Measurements from ENCODE around the gene PMS1.

PMS1 gene

DNA sequence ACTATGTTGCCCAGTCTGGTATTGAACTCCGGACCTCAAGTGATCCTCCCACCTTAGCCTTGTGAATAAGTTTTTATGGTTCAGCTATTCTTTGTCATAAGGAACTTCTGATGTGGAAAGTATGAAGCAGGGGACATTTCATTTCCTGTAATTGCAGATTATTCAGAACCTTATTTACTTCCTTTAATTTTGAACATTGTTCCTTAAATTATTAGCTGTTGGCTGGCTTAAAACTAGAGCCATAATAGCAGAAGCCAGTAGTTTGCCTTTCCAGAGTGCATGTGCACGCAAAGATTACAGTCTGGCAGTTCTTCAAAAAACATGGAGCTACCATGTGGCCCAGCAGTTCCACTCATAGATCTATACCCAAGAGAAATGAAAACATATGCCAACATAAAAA is 53.1 kb downstream of the PMS1 start:
- TF ChIP-seq, protein P1, sequence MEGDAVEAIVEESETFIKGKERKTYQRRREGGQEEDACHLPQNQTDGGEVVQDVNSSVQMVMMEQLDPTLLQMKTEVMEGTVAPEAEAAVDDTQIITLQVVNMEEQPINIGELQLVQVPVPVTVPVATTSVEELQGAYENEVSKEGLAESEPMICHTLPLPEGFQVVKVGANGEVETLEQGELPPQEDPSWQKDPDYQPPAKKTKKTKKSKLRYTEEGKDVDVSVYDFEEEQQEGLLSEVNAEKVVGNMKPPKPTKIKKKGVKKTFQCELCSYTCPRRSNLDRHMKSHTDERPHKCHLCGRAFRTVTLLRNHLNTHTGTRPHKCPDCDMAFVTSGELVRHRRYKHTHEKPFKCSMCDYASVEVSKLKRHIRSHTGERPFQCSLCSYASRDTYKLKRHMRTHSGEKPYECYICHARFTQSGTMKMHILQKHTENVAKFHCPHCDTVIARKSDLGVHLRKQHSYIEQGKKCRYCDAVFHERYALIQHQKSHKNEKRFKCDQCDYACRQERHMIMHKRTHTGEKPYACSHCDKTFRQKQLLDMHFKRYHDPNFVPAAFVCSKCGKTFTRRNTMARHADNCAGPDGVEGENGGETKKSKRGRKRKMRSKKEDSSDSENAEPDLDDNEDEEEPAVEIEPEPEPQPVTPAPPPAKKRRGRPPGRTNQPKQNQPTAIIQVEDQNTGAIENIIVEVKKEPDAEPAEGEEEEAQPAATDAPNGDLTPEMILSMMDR (IDR thresholded peaks at IDR 0.05; ENCODE audit: control insufficient read depth, insufficient read depth, low read depth, low read length, missing control alignments), result no peak
- DNase-seq (ENCODE audit: low read depth), result no peak
- no peak overlapping the region for H3K4me3 ChIP-seq (ENCODE audit: control insufficient read depth, low read depth, low read length)

DNA sequence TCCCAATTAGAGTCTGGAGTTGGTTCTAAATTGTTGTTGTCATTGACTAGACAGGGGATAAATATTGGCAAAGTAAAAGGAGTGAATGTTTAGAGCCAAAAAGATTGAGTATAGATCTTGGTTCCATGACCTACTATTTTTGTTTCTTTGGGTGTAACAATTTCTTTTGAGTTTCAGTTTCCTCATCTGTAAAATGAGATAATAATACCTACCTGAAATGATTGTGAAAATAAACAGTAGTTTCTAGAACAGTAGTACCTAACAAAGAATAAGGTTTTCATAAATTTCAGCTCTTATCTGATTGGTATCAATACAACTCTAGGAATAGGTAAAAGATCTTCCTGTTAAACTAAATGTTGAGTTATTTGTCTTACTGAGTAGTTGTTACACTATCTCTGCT is 56.8 kb downstream of the PMS1 start:
- no peak overlapping the region for H3K4me3 ChIP-seq (ENCODE audit: control insufficient read depth, low read depth, low read length)
- DNase-seq (ENCODE audit: low read depth), result no peak
- TF ChIP-seq, protein P1 (IDR thresholded peaks at IDR 0.05; ENCODE audit: control insufficient read depth, insufficient read depth, low read depth, low read length, missing control alignments), result no peak

DNA sequence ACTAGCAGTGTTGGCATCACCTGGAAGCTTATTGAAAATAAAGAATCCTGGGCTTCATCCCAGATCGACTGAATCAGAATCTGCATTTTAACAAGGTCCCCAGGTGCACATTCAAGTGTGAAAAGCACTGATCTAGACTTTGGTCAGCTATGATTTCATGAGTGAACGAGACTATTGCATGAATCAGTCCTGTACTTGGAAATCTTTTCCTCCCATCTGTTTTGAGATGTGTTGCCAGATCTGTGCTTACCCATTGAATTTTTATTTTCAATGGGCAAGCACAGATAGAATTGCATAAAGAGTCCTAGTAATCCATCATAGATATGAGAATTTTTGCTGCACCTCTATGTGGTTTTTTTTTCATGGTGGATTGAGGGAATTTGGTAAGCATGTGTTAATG is 64.0 kb downstream of the PMS1 start:
- TF ChIP-seq, protein P1 (IDR thresholded peaks at IDR 0.05; ENCODE audit: control insufficient read depth, insufficient read depth, low read depth, low read length, missing control alignments), result no peak

DNA sequence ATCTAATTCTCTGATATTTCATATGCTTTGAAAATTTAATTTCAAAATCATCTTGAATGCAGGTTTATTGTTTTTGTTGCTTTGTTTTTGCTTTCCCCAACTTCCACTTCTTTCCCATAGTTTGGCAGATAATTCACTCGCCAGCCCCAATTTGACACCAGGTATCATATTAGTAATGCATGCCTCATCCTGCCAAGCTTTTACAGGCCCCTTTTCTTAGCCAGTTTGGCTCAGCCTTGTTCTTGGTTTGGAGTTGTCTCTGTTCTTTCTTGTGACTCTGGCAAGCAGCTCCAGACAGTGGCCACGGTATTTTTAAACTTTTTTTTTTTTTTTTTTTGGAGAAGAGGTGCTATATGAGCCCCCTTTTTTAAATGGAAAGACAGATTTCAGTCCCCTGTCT is 65.3 kb downstream of the PMS1 start:
- TF ChIP-seq, protein P1 (IDR thresholded peaks at IDR 0.05; ENCODE audit: control insufficient read depth, insufficient read depth, low read depth, low read length, missing control alignments), result no peak
- no peak for DNase-seq (ENCODE audit: low read depth)
- H3K4me3 ChIP-seq (ENCODE audit: control insufficient read depth, low read depth, low read length), result no peak overlapping the region

More for the DNA sequence above, 64.0 kb downstream of the PMS1 start:
- DNase-seq (ENCODE audit: low read depth), result no peak
- no peak overlapping the region for H3K4me3 ChIP-seq (ENCODE audit: control insufficient read depth, low read depth, low read length)

DNA sequence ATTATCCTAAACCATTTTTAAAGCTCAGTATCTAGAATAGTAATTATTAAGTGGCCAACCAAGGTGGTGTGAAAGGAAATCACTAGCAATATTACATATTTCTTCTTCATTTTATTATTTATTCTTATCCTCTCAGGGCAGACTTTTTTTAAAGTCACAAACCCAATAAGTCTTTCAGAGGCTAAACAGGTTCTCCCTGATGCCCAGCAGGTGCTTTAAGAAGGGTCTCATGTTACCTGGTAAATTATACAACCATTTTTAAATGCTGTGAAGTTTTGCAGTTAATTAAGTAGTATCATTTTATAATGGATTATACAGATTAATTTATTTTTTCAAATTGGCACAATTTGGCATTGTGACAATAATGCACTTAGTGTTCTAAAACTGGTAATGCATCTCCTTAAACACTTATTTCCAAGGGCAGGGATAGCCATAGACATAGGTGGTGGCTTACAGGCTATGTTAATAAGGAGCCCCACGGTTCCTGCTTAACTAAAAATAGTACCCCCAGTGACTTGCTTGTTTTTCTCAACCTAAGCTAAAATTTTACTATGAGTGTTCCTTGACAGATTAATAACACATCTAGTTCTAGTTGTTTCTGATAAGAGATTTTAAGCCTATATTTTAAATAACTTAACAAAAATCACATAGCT is 67.0 kb downstream of the PMS1 start:
- TF ChIP-seq, protein P1 (IDR thresholded peaks at IDR 0.05; ENCODE audit: control insufficient read depth, insufficient read depth, low read depth, low read length, missing control alignments), result no peak
- H3K4me3 ChIP-seq (ENCODE audit: control insufficient read depth, low read depth, low read length), result no peak overlapping the region
- no peak for DNase-seq (ENCODE audit: low read depth)

DNA sequence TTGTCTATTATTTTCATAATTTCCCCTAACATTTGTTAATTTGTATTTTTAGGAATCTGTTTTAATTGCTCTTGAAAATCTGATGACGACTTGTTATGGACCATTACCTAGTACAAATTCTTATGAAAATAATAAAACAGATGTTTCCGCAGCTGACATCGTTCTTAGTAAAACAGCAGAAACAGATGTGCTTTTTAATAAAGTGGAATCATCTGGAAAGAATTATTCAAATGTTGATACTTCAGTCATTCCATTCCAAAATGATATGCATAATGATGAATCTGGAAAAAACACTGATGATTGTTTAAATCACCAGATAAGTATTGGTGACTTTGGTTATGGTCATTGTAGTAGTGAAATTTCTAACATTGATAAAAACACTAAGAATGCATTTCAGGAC is 69.9 kb downstream of the PMS1 start:
- no peak overlapping the region for H3K4me3 ChIP-seq (ENCODE audit: control insufficient read depth, low read depth, low read length)
- TF ChIP-seq, protein P1 (IDR thresholded peaks at IDR 0.05; ENCODE audit: control insufficient read depth, insufficient read depth, low read depth, low read length, missing control alignments), result no peak
- DNase-seq (ENCODE audit: low read depth), result no peak

Measured in AG09309 (cell line).